ENCODE results near the gene DISC1.

Gene DISC1

DNA sequence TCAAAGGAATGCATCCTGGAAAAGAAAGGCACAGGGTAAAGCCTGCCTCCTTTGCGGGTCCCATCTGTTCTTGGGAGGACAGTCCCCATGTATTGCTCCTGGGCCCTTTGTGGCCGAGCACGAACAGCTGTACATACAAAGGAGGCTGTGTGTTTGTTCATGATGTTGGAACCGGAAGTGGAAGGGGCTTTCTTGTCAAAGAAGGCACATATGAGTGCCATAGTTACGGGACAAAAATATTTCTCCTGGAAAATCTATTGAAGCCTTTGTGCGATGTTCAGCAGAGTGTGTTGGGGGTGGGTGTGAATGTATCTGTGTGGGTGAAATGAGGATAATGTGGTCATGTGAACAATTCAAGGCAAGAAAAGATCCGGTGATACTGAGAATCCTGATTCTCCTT, 297.6 kb downstream of the DISC1 start:
- Histone ChIP-seq H3K4me2 (ENCODE audit: low read depth, low read length, poor library complexity, severe bottlenecking) (no peak overlapping the region), H3K9me2 (replicated peaks; ENCODE audit: insufficient read depth, low read length) (no peaks in the 10 kb centered on the region), H4K20me1 (ENCODE audit: low read depth, low read length) (no peaks in the 10 kb centered on the region), H3K27me3 (ENCODE audit: low read length) (no peaks in the 10 kb centered on the region), H3F3A (ENCODE audit: insufficient read depth) (no peaks in the 10 kb centered on the region), H3K9me3 (ENCODE audit: insufficient read depth, low read length) (no peaks in the 10 kb centered on the region), H3K36me3 (ENCODE audit: low read length) (no peaks in the 10 kb centered on the region), H3K27ac (ENCODE audit: low read depth, low read length) (no peak overlapping the region), H2AFZ (ENCODE audit: low read depth, low read length, severe bottlenecking) (no peak overlapping the region), H3K79me2 (ENCODE audit: insufficient read depth, low read length) (no peaks in the 10 kb centered on the region), H3K4me3 (ENCODE audit: insufficient read depth, low read length, poor library complexity, severe bottlenecking) (no peak overlapping the region), H3K9ac (ENCODE audit: low read length) (no peak overlapping the region)
- TF ChIP-seq EZH2phosphoT487 (conservative IDR thresholded peaks at IDR 0.05; ENCODE audit: low read length) (no peak), CTCF (IDR thresholded peaks at IDR 0.05; ENCODE audit: insufficient read depth, low read length, poor library complexity, severe bottlenecking) (no peak)

DNA sequence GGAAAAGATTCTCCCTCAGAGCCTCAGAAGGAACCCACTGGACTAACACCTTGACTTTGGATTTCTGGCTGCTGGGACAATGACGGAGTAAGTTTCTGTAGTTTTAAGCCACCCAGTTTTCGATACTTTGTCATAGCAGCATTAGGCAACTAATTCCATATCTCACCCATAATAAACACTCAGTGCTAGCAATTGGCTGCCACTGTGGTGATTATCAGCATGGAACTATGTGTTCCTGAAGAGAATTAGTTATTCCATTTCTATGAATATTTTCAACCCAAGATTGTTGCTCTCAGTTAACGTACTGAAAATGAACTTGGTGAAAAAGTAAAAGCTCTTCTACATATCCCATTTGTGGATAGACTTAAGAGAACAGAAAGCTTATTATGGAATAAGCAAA, 299.3 kb downstream of the DISC1 start:
- Histone ChIP-seq H2AFZ (ENCODE audit: low read depth, low read length, severe bottlenecking) (no peak overlapping the region), H3K4me3 (ENCODE audit: insufficient read depth, low read length, poor library complexity, severe bottlenecking) (no peak overlapping the region), H3K9me3 (ENCODE audit: insufficient read depth, low read length) (no peaks in the 10 kb centered on the region), H3K4me2 (ENCODE audit: low read depth, low read length, poor library complexity, severe bottlenecking) (no peak overlapping the region), H3K36me3 (ENCODE audit: low read length) (no peaks in the 10 kb centered on the region), H3F3A (ENCODE audit: insufficient read depth) (no peaks in the 10 kb centered on the region), H3K9me2 (replicated peaks; ENCODE audit: insufficient read depth, low read length) (no peaks in the 10 kb centered on the region), H3K27ac (ENCODE audit: low read depth, low read length) (no peak overlapping the region), H4K20me1 (ENCODE audit: low read depth, low read length) (no peaks in the 10 kb centered on the region), H3K27me3 (ENCODE audit: low read length) (no peaks in the 10 kb centered on the region), H3K79me2 (ENCODE audit: insufficient read depth, low read length) (no peaks in the 10 kb centered on the region), H3K9ac (ENCODE audit: low read length) (no peak overlapping the region)
- TF ChIP-seq EZH2phosphoT487 (conservative IDR thresholded peaks at IDR 0.05; ENCODE audit: low read length): no peak
- TF ChIP-seq CTCF (IDR thresholded peaks at IDR 0.05; ENCODE audit: insufficient read depth, low read length, poor library complexity, severe bottlenecking): no peak

- no peak for TF ChIP-seq EZH2phosphoT487 (conservative IDR thresholded peaks at IDR 0.05; ENCODE audit: low read length)
- no peak for TF ChIP-seq CTCF (IDR thresholded peaks at IDR 0.05; ENCODE audit: insufficient read depth, low read length, poor library complexity, severe bottlenecking)
- Histone ChIP-seq H3K9me3 (ENCODE audit: insufficient read depth, low read length) (no peaks in the 10 kb centered on the region), H2AFZ (ENCODE audit: low read depth, low read length, severe bottlenecking) (no peak overlapping the region), H3K79me2 (ENCODE audit: insufficient read depth, low read length) (no peaks in the 10 kb centered on the region), H3K27me3 (ENCODE audit: low read length) (no peaks in the 10 kb centered on the region), H3K9ac (ENCODE audit: low read length) (no peak overlapping the region), H3F3A (ENCODE audit: insufficient read depth) (no peaks in the 10 kb centered on the region), H4K20me1 (ENCODE audit: low read depth, low read length) (no peaks in the 10 kb centered on the region), H3K9me2 (replicated peaks; ENCODE audit: insufficient read depth, low read length) (no peaks in the 10 kb centered on the region), H3K4me3 (ENCODE audit: insufficient read depth, low read length, poor library complexity, severe bottlenecking) (no peak overlapping the region), H3K4me2 (ENCODE audit: low read depth, low read length, poor library complexity, severe bottlenecking) (no peak overlapping the region), H3K27ac (ENCODE audit: low read depth, low read length) (no peak overlapping the region), H3K36me3 (ENCODE audit: low read length) (no peaks in the 10 kb centered on the region)
These were observed 299.8 kb downstream of the DISC1 start for GRCh38 chr1:231926340-231926739.
